Thyroid gland (tissue), 4 donors: ENCODE results near the gene CTSD. TPM values are rescaled to one million over a fixed set of nuclear protein-coding genes. Genes with fewer than 3 reads are reported as not detected.

Source experiments
- DNase-seq, 2 donors: peaks; one replicate each; pipeline ENCODE4 v3.0.0-alpha.2; 2019
- H3K27ac ChIP-seq, 3 donors: fragments of 200-600 bp; sonication (generic); 1 replicate in 2 of 3; 2 replicates in 1 of 3; pipeline ENCODE4 v1.5.1; 2016 to 2019; ENCODE audit warnings: mild to moderate bottlenecking in 1 of 3, moderate library complexity in 1 of 3
- H3K27me3 ChIP-seq: fragments of 200-600 bp; sonication (generic); one replicate; pipeline ENCODE4 v1.5.1; 2019
- H3K36me3 ChIP-seq, 2 donors: fragments of 200-600 bp; sonication (generic); one replicate each; pipeline ENCODE4 v1.5.1; 2016 to 2019
- H3K4me1 ChIP-seq, 2 donors: fragments of 200-600 bp; sonication (generic); one replicate each; pipeline ENCODE4 v1.5.1; 2017 to 2019
- H3K4me3 ChIP-seq, 3 donors: fragments of 200-600 bp; sonication (generic); replicated peaks in 1 of 3; 1 replicate in 2 of 3; 2 replicates in 1 of 3; pipeline ENCODE4 v1.5.1; 2016; ENCODE audit warnings: mild to moderate bottlenecking in 1 of 3
- H3K9me3 ChIP-seq: fragments of 200-600 bp; sonication (generic); one replicate; pipeline ENCODE4 v1.5.1; 2017
- POLR2A ChIP-seq, 2 donors: fragments of 450-650 bp; IDR thresholded peaks; one replicate each; pipeline ENCODE4 v1.6.1; 2017; ENCODE audit warnings: antibody characterized with exemption in 2 of 2, mild to moderate bottlenecking in 2 of 2, moderate library complexity in 1 of 2
- WGBS, 2 donors: methylation state at CpG; one replicate each; pipeline ENCODE4 v1.1.5; 2017; 5-methylcytosine and 5-hydroxymethylcytosine counted together
- intact Hi-C: fragments of 100-400 bp; cut with DNase I; formaldehyde crosslinking; loops from one replicate; pipeline ENCODE4 v1.15.1; 2023
- total RNA-seq, 4 donors: library from RNA; depleted of rRNA; stranded (reverse); fragments of >200 nt; gene quantifications; one replicate each; pipeline ENCODE4 v1.2.3, GENCODE V29; 2016
- TF ChIP-seq, protein P1 (sequence below), 6 experiments: fragments of 200-600 bp in 3 of 6; fragments of 450-650 bp in 3 of 6; sonication (generic) in 3 of 6; IDR thresholded peaks; one replicate each; pipeline ENCODE4 v1.5.1; 2016 to 2019; ENCODE audit warnings: antibody characterized with exemption in 6 of 6, mild to moderate bottlenecking in 2 of 6, inconsistent platforms in 1 of 6, moderate library complexity in 1 of 6

Gene CTSD
- total RNA-seq, 4 donors from 2014 or later: 363 to 577 (median 457) TPM

GRCh38 chr11:1749395-1750351 is 14.1 kb downstream of the CTSD start:
- no peak for DNase-seq
- H3K27me3 ChIP-seq: no peaks in the 10 kb centered on the region
- no peaks in the 10 kb centered on the region for H3K9me3 ChIP-seq
- peaks cover 0 to 22% of the 10 kb centered on the region in 2 donors for H3K4me1 ChIP-seq
- intact Hi-C loops: no loop called here
- peaks cover 14 to 21% of the 10 kb centered on the region in 2 donors for H3K36me3 ChIP-seq
- WGBS, 2 donors: 25 to 26% methylated on average over 17 to 21 of the region's 25 CpGs
- no peak overlapping the region for H3K27ac ChIP-seq
- H3K4me3 ChIP-seq: no peak overlapping the region
- no peak for TF ChIP-seq POLR2A (IDR thresholded peaks at IDR 0.05)
- TF ChIP-seq, protein P1, sequence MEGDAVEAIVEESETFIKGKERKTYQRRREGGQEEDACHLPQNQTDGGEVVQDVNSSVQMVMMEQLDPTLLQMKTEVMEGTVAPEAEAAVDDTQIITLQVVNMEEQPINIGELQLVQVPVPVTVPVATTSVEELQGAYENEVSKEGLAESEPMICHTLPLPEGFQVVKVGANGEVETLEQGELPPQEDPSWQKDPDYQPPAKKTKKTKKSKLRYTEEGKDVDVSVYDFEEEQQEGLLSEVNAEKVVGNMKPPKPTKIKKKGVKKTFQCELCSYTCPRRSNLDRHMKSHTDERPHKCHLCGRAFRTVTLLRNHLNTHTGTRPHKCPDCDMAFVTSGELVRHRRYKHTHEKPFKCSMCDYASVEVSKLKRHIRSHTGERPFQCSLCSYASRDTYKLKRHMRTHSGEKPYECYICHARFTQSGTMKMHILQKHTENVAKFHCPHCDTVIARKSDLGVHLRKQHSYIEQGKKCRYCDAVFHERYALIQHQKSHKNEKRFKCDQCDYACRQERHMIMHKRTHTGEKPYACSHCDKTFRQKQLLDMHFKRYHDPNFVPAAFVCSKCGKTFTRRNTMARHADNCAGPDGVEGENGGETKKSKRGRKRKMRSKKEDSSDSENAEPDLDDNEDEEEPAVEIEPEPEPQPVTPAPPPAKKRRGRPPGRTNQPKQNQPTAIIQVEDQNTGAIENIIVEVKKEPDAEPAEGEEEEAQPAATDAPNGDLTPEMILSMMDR (IDR thresholded peaks at IDR 0.05): no peak

DNA sequence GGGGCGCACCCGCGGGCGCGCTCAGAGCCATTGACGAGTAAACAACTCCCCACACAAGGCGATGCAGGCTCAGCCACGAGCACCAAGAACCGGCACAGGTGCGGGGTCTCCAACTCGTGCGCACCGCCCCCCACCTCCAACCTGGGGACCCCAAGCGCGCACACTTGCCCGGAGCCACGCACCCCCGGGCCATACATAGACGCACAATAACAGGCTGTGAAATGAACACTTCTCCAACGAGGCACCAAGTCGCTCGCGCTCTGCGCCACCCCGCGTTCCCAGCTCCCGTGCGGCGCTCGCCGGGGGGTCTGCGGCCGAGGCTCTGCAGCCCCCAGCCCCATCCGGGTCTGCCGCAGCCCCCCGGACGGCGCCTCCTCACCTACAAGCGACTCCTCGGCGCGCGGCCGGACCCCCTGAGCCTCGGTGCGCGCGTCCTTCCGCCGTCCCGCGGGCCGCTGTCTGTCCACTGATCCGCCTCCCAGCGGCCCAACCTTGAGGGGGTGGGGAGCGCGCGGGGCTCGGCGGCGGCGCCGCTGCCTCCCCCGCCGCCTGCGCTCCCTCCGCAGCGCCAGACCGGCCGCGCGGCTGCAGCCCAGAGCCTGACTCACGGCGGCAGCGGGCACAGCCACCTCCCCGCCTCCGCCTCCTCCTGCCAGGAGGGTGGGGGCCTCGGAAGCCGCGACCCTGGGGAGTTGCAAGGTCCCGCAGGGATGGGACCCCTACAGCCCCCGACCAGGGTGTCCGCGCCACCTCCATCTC is 14.9 kb downstream of the CTSD start:
- TF ChIP-seq, protein P1 (IDR thresholded peaks at IDR 0.05): no peak
- no peak for TF ChIP-seq POLR2A (IDR thresholded peaks at IDR 0.05)
- Histone ChIP-seq H3K9me3 (no peaks in the 10 kb centered on the region), H3K4me3 (no peak overlapping the region), H3K4me1 (peaks cover 0 to 22% of the 10 kb centered on the region in 2 donors), H3K36me3 (peaks cover 9 to 15% of the 10 kb centered on the region in 2 donors), H3K27me3 (no peaks in the 10 kb centered on the region), H3K27ac (no peak overlapping the region)
- no peak for DNase-seq
- 0 to 7% methylated on average over 1 to 5 of the region's 84 CpGs for WGBS, 2 donors
- intact Hi-C loops: no loop called here

- no peak for TF ChIP-seq POLR2A (IDR thresholded peaks at IDR 0.05)
- TF ChIP-seq, protein P1 (IDR thresholded peaks at IDR 0.05): no peak
- no peak for DNase-seq
- Histone ChIP-seq H3K4me1 (peaks cover 0 to 22% of the 10 kb centered on the region in 2 donors), H3K27ac (no peak overlapping the region), H3K27me3 (no peaks in the 10 kb centered on the region), H3K4me3 (no peak overlapping the region), H3K36me3 (peaks cover 1 to 7% of the 10 kb centered on the region in 2 donors), H3K9me3 (no peaks in the 10 kb centered on the region)
- intact Hi-C loops: no loop called here
- WGBS, 2 donors: 49 to 55% methylated on average over 36 to 46 of the region's 72 CpGs
These were observed 15.7 kb downstream of the CTSD start for GRCh38 chr11:1747753-1748635.

DNA sequence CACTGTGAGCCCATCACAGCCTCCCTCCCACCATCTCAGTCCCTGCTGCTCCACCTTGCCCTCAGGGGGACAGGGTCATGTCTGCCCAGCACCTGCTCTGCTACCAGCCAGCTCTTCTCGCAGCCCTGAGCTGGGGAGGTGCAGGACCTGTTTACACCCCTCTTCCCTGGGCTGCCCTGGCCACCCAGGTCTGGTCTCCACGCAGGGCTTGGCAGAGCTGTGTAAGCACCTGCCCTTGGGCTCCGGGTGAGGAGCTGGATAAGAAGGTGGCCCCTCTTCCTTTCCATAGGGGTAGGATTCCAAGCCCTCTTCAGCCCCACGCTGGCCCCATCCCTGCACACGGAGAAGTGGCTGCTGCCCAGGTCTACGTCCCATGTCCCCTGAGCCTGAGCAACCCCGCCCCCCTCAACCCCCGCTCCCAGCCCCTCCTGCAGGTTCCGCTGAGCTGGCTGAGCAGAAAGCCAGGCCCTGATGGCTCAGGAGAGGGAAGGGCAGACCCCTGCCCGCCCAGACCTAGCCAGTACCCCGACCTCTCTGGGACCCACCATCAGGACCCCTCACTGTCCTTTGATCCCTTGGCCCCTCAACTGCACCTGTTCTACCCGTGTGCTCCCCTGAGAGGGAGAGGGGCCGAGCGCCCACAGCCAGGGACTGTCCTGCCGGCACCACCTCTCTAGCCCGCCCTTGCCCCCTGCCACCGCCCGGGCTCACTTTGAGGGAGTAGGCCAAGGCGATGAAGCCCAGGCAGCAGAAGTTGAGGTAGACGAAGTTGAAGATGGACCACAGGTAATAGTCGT is 16.6 kb downstream of the CTSD start:
- intact Hi-C loops: no loop called here
- TF ChIP-seq POLR2A (IDR thresholded peaks at IDR 0.05): no peak
- TF ChIP-seq, protein P1 (IDR thresholded peaks at IDR 0.05): no peak
- Histone ChIP-seq H3K27me3 (no peaks in the 10 kb centered on the region), H3K4me1 (peaks cover 0 to 22% of the 10 kb centered on the region in 2 donors), H3K36me3 (no peaks in the 10 kb centered on the region), H3K27ac (no peak overlapping the region), H3K4me3 (no peak overlapping the region), H3K9me3 (no peaks in the 10 kb centered on the region)
- 83 to 86% methylated on average over 17 to 20 of the region's 21 CpGs for WGBS, 2 donors
- no peak for DNase-seq
